LNCAP (cell line): ENCODE results near the gene CDC6.

ENCODE experiments used
- CTCF ChIP-seq: fragments of 450-650 bp; IDR thresholded peaks from 2 replicates; pipeline ENCODE4 v1.5.1; 2017; ENCODE audit warnings: mild to moderate bottlenecking

Gene CDC6

GRCh38 chr17:40349895-40350688 is 62.4 kb downstream of the CDC6 start:
- no peak for TF ChIP-seq CTCF

GRCh38 chr17:40350689-40351358 is 63.1 kb downstream of the CDC6 start:
- TF ChIP-seq CTCF: no peak

GRCh38 chr17:40351359-40352236 is 63.9 kb downstream of the CDC6 start:
- no peak for TF ChIP-seq CTCF

- no peak for TF ChIP-seq CTCF
Observed at GRCh38 chr17:40352237-40352778, 64.6 kb downstream of the CDC6 start.

- TF ChIP-seq CTCF: no peak
Observed at GRCh38 chr17:40352779-40353394, 65.2 kb downstream of the CDC6 start.
